AG09309 (cell line): ENCODE results near the gene PARD3.
A peak's percentile ranks its signal among the peaks of the same experiment; 100 is the strongest.

ENCODE experiments used
- DNase-seq: peaks from one replicate; pipeline ENCODE4 v3.0.0-alpha.2; 2010; ENCODE audit warnings: low read depth
- H3K4me3 ChIP-seq: 2 replicates; pipeline ENCODE4 v1.5.1; 2011; ENCODE audit warnings: mild to moderate bottlenecking, low read depth, low read length, moderate library complexity; ENCODE audit not compliant: control insufficient read depth
- TF ChIP-seq, protein P1 (sequence below): IDR thresholded peaks from 2 replicates; pipeline ENCODE4 v1.5.1; 2011; ENCODE audit warnings: mild to moderate bottlenecking, low read depth, low read length, inconsistent platforms; ENCODE audit not compliant: insufficient read depth, control insufficient read depth; ENCODE audit errors: missing control alignments

The PARD3 gene

DNA sequence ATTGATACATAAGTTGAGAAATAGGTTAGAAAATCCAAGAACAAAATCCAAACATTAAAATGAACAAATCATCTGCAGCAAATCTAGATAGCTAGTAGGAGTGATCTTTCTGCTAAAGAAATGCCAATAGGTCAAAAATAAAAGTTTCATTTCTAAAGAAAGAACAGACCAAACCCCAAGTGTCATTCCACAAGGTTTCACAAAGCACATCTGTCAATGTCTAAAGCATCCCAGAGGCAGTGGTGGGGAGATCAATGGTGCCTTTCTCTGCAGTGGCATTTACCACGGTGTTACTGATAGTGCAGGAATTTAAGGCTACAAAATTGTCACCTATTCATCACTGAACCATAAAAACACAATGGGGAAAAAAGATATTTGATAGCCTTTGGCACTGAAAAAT is 147.9 kb downstream of the PARD3 start:
- no peak overlapping the region for H3K4me3 ChIP-seq
- TF ChIP-seq, protein P1, sequence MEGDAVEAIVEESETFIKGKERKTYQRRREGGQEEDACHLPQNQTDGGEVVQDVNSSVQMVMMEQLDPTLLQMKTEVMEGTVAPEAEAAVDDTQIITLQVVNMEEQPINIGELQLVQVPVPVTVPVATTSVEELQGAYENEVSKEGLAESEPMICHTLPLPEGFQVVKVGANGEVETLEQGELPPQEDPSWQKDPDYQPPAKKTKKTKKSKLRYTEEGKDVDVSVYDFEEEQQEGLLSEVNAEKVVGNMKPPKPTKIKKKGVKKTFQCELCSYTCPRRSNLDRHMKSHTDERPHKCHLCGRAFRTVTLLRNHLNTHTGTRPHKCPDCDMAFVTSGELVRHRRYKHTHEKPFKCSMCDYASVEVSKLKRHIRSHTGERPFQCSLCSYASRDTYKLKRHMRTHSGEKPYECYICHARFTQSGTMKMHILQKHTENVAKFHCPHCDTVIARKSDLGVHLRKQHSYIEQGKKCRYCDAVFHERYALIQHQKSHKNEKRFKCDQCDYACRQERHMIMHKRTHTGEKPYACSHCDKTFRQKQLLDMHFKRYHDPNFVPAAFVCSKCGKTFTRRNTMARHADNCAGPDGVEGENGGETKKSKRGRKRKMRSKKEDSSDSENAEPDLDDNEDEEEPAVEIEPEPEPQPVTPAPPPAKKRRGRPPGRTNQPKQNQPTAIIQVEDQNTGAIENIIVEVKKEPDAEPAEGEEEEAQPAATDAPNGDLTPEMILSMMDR = no peak
- DNase-seq = no peak

- TF ChIP-seq, protein P1 = peak; percentile 67
- no peak overlapping the region for H3K4me3 ChIP-seq
- DNase-seq = peak; percentile 86
These were observed 148.9 kb downstream of the PARD3 start for GRCh38 chr10:34666008-34666704.

DNA sequence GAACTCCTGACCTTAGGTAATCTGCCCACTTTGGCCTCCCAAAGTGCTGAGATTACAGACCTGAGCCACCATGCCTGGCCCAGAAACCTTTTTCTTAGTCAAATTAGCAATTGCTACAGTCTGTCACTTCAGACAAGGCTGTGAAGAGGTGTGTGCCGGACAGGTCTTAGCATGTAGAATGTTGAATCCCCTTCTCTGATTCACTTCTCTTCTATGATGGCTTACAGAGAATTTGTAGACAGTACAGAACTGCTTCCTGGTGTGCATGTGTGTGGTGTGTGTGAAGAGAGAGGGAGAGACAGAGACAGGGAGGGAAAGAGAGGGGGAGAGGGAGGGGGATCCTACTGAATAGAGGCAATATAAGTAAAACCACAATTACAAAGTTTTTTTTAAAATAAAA is 150.4 kb downstream of the PARD3 start:
- DNase-seq = no peak

DNA sequence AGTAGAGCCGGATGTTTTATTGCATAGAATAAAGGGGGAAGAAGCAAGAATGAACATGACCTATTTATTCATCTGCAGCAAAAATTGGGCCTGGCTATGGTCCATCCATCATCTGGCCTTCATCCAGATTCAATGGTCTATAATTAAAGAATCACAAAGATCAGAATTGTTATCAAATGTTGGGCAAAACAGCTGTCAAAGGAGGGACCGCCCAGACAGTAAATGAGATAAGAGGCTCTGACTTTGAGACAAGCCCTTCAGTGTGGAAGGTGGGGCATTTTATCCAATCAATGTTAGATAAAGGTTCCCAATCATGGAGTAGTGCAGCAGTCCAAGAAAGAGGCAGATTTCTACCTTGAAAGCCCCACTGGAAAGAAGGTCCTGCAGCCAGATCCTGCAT is 153.5 kb downstream of the PARD3 start:
- TF ChIP-seq, protein P1 = no peak
- no peak overlapping the region for H3K4me3 ChIP-seq
- DNase-seq = no peak

More for the DNA sequence above, 150.4 kb downstream of the PARD3 start:
- H3K4me3 ChIP-seq = no peak overlapping the region
- TF ChIP-seq, protein P1 = no peak

DNA sequence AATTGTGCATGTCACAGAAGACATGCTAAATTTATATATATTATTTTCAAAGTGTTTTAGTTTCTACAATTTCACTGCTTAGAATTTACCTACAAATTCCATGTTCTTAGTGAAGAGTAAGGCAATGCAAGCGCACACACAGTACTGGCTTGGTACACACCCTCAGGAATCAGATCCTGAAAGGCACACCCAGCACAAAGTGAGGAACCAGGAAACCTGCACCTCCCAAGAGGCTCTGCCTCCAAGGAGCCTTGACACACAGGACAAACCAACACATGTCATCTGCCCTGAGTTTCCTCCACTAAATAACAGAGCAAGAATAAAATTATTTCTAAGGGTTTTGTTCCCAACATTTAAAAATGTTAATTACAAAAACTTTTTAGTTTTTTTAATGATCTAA is 156.2 kb downstream of the PARD3 start:
- no peak for DNase-seq
- TF ChIP-seq, protein P1 = no peak
- no peak overlapping the region for H3K4me3 ChIP-seq

DNA sequence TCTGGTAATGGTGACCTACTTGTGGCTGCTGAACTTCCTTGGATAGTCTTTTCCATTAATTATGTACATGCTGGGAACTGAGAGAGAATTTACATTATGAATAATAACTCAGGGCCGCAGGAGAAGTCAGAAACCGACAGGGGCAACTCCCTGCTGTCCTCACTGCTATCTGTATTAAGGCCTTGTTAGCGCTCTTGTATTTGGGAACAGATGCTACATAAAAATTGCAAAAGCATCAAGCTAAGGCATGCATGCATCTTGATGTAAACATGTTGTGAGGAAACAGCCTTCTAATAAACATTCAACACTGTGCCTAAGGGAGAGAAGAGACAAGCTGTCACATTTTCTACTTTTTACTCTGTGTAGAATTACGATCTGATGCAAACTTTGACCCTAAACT is 158.4 kb downstream of the PARD3 start:
- no peak overlapping the region for H3K4me3 ChIP-seq
- no peak for DNase-seq
- TF ChIP-seq, protein P1 = no peak
